Transverse colon (tissue), 4 donors: ENCODE data around the gene GLIS1. TPM values are rescaled to one million over a fixed set of nuclear protein-coding genes. Genes with fewer than 3 reads are reported as not detected.

ENCODE experiments used
- DNase-seq: peaks from one replicate; pipeline ENCODE4 v3.0.0-alpha.2; 2019
- H3K27ac ChIP-seq, 4 donors: fragments of 200-600 bp; sonication (generic); 2 replicates each; pipeline ENCODE4 v1.5.1; 2016 to 2018; ENCODE audit warnings: inconsistent platforms in 4 of 4
- H3K27me3 ChIP-seq: fragments of 200-600 bp; sonication (generic); 2 replicates; pipeline ENCODE4 v1.5.1; 2017; ENCODE audit warnings: inconsistent platforms
- H3K36me3 ChIP-seq, 4 donors: fragments of 200-600 bp; sonication (generic); 2 replicates each; pipeline ENCODE4 v1.5.1; 2017 to 2019; ENCODE audit warnings: inconsistent platforms in 4 of 4
- H3K4me1 ChIP-seq, 4 donors: fragments of 200-600 bp; sonication (generic); 2 replicates each; pipeline ENCODE4 v1.5.1; 2017 to 2020; ENCODE audit warnings: inconsistent platforms in 4 of 4
- H3K4me3 ChIP-seq, 4 donors: fragments of 200-600 bp; sonication (generic); 1 replicate in 1 of 4; 2 replicates in 3 of 4; pipeline versions ENCODE4 v1.5.1 to v1.6.1; 2017 to 2019; ENCODE audit warnings: inconsistent platforms in 4 of 4
- H3K9me3 ChIP-seq, 2 donors: fragments of 200-600 bp; sonication (generic); 2 replicates each; pipeline ENCODE4 v1.5.1; 2017 to 2019; ENCODE audit warnings: inconsistent platforms in 2 of 2
- EP300 ChIP-seq: sonication (generic); formaldehyde crosslinking; IDR thresholded peaks from one replicate; pipeline ENCODE4 v1.6.1; 2017; ENCODE audit warnings: antibody characterized with exemption, low read depth
- POLR2A ChIP-seq: fragments of 450-650 bp; IDR thresholded peaks from one replicate; pipeline ENCODE4 v1.6.1; 2016; ENCODE audit warnings: antibody characterized with exemption, mild to moderate bottlenecking, moderate library complexity
- POLR2AphosphoS5 ChIP-seq, 3 donors: sonication (generic); formaldehyde crosslinking; IDR thresholded peaks; one replicate each; pipeline ENCODE4 v1.6.1; 2016; ENCODE audit warnings: antibody characterized with exemption in 3 of 3
- WGBS, 2 donors: methylation state at CpG; one replicate each; pipeline ENCODE4 v1.1.5; 2018; ENCODE audit warnings: low coverage in 1 of 2; 5-methylcytosine and 5-hydroxymethylcytosine counted together
- in situ Hi-C, 4 donors: fragments of 200-750 bp; cut with MboI; loops; one replicate each; pipeline versions ENCODE4 v1.15.0 to v1.15.1; 2017; ENCODE audit warnings: low sequenced_read_pairs in 3 of 4, low pct_ligation_motif_present in 1 of 4, low pct_unique_long_range_greater_than_20kb in 1 of 4
- intact Hi-C: fragments of 100-400 bp; cut with DNase I; formaldehyde crosslinking; loops from one replicate; pipeline ENCODE4 v1.15.1; 2023; ENCODE audit warnings: low total_unique reads
- total RNA-seq, 4 donors: library from RNA; depleted of rRNA; stranded (reverse); fragments of >200 nt; gene quantifications; one replicate each; pipeline ENCODE4 v1.1.0, GENCODE V29; 2016
- TF ChIP-seq, protein P1 (sequence below), 5 experiments: fragments of 200-600 bp in 3 of 5; fragments of 450-650 bp in 2 of 5; sonication (generic) in 3 of 5; IDR thresholded peaks; 1 replicate in 2 of 5; 2 replicates in 3 of 5; pipeline ENCODE4 v1.5.1; 2016 to 2017; ENCODE audit warnings: antibody characterized with exemption in 5 of 5, inconsistent platforms in 3 of 5, mild to moderate bottlenecking in 2 of 5, moderate library complexity in 1 of 5

GLIS1 gene
- total RNA-seq, 4 donors from 2014 or later = 0.16 to 0.75 (median 0.27) TPM; not detected in 1

DNA sequence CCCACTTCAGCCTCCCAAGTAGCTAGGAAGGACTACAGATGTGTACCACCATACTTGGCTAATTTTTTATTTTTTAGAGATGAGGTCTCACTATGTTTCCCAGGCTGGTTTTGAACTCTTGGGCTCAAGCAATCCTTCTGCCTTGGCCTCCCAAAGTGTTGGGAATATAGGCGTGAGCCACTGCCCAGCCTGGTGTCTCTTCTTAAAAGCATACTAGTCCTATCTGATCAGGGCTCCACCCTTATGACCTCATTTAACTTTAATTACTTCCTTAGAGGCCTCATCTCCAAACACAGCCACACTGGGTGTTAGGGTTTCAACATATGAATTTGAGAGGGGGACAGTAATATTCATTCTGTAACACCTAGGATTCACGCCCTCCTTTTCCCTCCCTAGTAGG, 130.9 kb downstream of the GLIS1 start:
- intact Hi-C loops (no loop called here), in situ Hi-C loops (no loop called here)
- WGBS, 2 donors = 60 to 86% methylated on average over 1 to 2 of the region's 2 CpGs
- Histone ChIP-seq H3K36me3 (no peaks in the 10 kb centered on the region), H3K4me3 (no peak overlapping the region), H3K27me3 (no peaks in the 10 kb centered on the region), H3K9me3 (peaks cover 6 to 7% of the 10 kb centered on the region in 2 donors), H3K27ac (no peak overlapping the region), H3K4me1 (no peaks in the 10 kb centered on the region)
- no peak for TF ChIP-seq EP300
- TF ChIP-seq POLR2A = no peak
- TF ChIP-seq, protein P1, sequence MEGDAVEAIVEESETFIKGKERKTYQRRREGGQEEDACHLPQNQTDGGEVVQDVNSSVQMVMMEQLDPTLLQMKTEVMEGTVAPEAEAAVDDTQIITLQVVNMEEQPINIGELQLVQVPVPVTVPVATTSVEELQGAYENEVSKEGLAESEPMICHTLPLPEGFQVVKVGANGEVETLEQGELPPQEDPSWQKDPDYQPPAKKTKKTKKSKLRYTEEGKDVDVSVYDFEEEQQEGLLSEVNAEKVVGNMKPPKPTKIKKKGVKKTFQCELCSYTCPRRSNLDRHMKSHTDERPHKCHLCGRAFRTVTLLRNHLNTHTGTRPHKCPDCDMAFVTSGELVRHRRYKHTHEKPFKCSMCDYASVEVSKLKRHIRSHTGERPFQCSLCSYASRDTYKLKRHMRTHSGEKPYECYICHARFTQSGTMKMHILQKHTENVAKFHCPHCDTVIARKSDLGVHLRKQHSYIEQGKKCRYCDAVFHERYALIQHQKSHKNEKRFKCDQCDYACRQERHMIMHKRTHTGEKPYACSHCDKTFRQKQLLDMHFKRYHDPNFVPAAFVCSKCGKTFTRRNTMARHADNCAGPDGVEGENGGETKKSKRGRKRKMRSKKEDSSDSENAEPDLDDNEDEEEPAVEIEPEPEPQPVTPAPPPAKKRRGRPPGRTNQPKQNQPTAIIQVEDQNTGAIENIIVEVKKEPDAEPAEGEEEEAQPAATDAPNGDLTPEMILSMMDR (IDR thresholded peaks at IDR 0.05) = no peak
- no peak for TF ChIP-seq POLR2AphosphoS5 (IDR thresholded peaks at IDR 0.05)
- no peak for DNase-seq

- DNase-seq = no peak
Observed at GRCh38 chr1:53606651-53607051, 132.3 kb downstream of the GLIS1 start.

GRCh38 chr1:53606197-53606596, 132.8 kb downstream of the GLIS1 start:
- Histone ChIP-seq H3K9me3 (peaks cover 6 to 7% of the 10 kb centered on the region in 2 donors), H3K36me3 (no peaks in the 10 kb centered on the region), H3K27me3 (no peaks in the 10 kb centered on the region), H3K27ac (no peak overlapping the region), H3K4me3 (no peak overlapping the region), H3K4me1 (no peaks in the 10 kb centered on the region)
- in situ Hi-C loops = no loop called here
- intact Hi-C loops = no loop called here
- WGBS, 2 donors = 40 to 84% methylated on average over 1 to 8 of the region's 8 CpGs
- DNase-seq = no peak
- TF ChIP-seq, protein P1 (IDR thresholded peaks at IDR 0.05) = no peak
- TF ChIP-seq POLR2AphosphoS5 (IDR thresholded peaks at IDR 0.05) (no peak), POLR2A (no peak), EP300 (no peak)

More at GRCh38 chr1:53606651-53607051, 132.3 kb downstream of the GLIS1 start:
- in situ Hi-C loops (no loop called here), intact Hi-C loops (no loop called here)
- Histone ChIP-seq H3K36me3 (no peaks in the 10 kb centered on the region), H3K4me1 (no peaks in the 10 kb centered on the region), H3K27ac (no peak overlapping the region), H3K9me3 (peaks cover 6 to 7% of the 10 kb centered on the region in 2 donors), H3K27me3 (no peaks in the 10 kb centered on the region), H3K4me3 (no peak overlapping the region)
- no peak for TF ChIP-seq POLR2AphosphoS5 (IDR thresholded peaks at IDR 0.05)
- no peak for TF ChIP-seq EP300
- TF ChIP-seq, protein P1 (IDR thresholded peaks at IDR 0.05) = no peak
- TF ChIP-seq POLR2A = no peak
- WGBS, 2 donors = 82% methylated on average over 13 of the region's 19 CpGs; no CpG with 5 or more reads in 1 of the 2 donors

- intact Hi-C loops (no loop called here), in situ Hi-C loops (no loop called here)
- no peaks in the 10 kb centered on the region for H3K4me1 ChIP-seq
- no peak for DNase-seq
- H3K27me3 ChIP-seq = no peaks in the 10 kb centered on the region
- peaks cover under 1% of the 10 kb centered on the region in 2 donors for H3K9me3 ChIP-seq
- H3K36me3 ChIP-seq = no peaks in the 10 kb centered on the region
- 86% methylated on average over 8 of the region's 8 CpGs; no CpG with 5 or more reads in 1 of the 2 donors for WGBS, 2 donors
- no peak overlapping the region for H3K4me3 ChIP-seq
- no peak overlapping the region for H3K27ac ChIP-seq
- TF ChIP-seq EP300 (no peak), POLR2AphosphoS5 (IDR thresholded peaks at IDR 0.05) (no peak), POLR2A (no peak)
- TF ChIP-seq, protein P1 (IDR thresholded peaks at IDR 0.05) = no peak
Observed at GRCh38 chr1:53605181-53605580, 133.8 kb downstream of the GLIS1 start.
